Epidermal melanocyte (primary cell): Measurements from ENCODE around the gene TMEM174.

Experiments used
- DNase-seq: peaks from one replicate; pipeline ENCODE4 v3.0.0; 2011; ENCODE audit warnings: low spot score; ENCODE audit not compliant: insufficient read length

The TMEM174 gene, protein sequence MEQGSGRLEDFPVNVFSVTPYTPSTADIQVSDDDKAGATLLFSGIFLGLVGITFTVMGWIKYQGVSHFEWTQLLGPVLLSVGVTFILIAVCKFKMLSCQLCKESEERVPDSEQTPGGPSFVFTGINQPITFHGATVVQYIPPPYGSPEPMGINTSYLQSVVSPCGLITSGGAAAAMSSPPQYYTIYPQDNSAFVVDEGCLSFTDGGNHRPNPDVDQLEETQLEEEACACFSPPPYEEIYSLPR

DNA sequence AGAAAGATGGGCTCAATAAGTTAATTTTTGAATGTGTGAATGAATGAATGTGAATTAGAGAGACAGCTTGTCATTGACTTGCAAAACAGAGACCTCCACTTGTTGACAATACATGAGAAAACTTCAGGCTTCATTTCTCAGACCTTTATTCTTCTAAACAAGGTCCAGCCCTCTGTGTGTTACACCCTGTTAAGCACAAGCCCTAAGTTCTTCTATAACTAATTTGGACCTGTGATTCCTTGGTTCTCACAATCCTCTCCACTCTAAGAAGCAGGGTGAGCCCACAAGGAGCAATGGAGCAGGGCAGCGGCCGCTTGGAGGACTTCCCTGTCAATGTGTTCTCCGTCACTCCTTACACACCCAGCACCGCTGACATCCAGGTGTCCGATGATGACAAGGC is at the start of gene TMEM174:
TSS of gene TMEM174 (plus strand) at position 243 of the 400 bp plus-strand sequence. CDS start at position 294, 51 bp downstream.
- no peak for DNase-seq

DNA sequence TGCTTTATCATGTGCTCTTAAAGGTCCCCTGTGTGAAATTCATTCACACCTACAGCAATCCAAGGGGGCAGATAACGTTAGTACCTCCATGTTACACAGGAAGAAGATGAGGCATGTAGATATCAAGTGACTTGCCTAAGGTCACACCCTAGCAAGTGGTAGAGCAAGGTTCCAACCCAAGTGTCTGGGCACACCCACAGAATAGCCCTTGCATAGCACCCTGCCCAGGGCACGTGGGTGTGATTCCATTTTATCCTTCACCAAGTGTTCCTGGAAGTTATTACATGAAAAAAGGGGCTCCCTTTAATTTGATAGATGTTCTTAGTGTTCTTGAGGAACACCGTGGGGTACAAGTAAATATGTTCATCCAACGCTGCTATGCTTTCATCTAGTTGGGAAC is 47.7 kb upstream of the TMEM174 start:
- no peak for DNase-seq

DNA sequence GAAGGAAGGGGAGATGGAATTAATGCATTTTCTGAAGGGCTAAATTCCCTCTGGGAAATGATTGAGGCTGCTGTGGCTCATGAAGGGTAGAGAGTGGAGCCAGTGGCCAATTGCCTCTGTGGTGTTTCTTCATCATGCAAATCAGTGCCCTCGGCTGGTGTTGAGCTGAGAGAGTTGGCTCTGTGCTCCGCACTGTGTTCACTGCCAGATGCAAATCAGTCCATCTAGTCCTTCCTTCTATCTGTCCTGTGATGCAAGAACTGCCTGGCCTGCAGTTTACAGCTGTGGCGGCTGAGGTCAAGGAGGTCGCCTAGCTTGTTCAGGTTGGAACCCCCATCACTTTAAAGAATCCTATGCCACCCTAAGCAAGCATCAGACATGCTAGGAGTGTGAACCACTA is 46.6 kb upstream of the TMEM174 start:
- DNase-seq = no peak

DNA sequence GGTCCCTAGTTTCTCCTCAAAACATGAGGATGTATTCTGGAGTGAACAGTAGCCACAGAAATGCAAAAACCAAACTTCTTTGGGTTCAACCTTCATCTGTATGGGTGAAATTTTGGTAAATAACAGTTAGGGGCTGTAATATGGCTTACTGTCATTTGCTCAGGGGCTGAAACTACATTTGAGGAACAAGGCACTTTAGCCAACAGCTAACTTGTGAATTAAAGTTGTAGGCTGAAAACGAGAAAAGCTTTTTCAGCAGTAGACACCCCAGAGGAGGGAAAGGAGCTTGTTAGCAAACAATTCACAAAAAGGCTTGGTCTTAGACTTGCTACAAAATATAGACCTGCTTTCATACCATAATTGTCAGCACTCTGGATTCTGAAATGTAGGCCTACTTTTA is 46.0 kb upstream of the TMEM174 start:
- no peak for DNase-seq

DNA sequence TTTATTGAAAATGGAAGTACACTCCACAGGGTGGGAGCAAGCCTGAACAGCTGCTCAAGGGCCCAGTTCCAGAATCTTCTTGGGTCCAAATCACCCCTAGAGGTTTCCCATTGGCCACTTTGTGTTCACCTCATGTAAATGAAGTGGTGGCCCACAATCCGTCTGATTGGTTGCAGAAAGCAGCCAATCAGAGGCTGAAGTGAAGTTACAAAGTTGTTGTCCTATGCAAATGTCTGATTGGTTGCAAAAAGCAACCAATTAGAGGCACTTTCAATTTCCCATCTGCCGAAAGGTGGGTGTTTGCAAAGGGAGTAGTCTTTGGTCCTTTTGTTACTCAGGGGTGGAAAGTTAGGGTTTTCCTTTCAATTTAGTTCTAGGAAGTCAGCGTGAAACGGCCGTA is 43.9 kb upstream of the TMEM174 start:
- no peak for DNase-seq

DNA sequence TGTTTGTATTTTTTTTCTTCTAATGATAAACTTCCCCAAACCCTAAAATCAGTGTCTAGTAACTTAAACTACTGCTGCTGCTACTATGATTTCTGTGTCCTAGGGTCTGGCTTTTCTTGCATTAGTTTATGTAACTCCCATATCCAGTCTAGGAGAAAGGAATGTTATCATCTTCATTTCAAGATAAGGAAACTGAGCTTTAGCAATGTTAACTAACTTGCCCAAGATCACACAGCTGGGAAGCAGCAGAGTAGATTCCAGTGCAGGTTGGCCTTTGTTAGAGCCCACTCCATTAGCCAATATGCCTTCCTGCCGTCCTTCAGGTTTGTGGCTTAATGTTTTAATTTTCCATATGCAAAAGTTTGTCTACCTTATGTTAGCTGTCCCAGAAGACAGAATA is 42.2 kb upstream of the TMEM174 start:
- no peak for DNase-seq

DNA sequence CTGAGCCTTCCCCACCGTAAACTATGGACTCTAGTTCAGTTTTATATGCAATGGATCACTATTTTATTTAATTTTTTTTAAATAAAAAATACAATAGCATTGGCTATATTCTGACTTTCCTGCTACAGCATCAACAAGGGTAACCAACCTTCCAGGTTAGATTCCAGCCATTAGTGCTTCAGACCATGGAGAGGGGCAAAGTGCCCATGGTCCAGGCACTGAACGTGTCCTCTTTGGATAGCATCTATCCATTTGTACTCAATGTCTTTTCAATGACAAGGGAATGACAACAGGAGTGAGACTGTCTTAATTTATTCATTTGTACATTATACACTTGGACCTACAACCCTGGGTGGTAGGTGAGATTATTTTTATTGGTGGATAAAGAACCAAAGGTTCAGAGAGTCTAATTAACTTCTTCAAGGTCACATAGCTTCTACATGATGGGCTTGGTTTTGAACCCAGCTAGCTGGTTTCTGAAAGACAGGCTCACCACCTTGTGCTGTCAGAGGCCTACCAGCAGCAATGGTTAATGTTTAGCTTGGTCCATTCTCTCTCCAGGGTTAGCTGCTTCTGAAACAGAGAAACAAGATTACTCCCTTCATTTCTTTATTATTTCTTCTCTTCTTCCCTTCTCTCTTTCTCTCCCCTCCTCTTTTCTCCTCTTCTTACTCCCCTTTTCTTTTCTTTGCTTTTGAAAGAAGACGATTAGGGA is 41.1 kb upstream of the TMEM174 start:
- no peak for DNase-seq

DNA sequence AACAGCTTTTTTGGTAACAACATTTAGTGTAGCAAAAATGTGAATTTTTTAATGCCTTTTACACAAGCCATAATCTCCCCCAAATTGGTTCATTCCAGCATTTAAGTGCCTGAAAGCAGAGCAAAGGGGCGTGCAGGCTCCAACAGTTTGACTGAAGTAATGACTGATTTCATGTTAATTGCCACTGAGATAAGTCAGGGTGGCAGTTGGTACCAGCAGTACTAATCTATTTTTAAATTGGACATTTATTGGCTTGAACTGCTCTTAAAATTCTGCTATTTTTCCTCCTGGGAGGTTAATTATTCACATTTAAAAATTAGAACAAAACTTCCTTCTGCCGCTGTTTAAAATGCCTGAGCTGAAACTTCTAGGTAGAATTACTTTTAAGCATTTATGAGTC is 40.2 kb upstream of the TMEM174 start:
- no peak for DNase-seq

DNA sequence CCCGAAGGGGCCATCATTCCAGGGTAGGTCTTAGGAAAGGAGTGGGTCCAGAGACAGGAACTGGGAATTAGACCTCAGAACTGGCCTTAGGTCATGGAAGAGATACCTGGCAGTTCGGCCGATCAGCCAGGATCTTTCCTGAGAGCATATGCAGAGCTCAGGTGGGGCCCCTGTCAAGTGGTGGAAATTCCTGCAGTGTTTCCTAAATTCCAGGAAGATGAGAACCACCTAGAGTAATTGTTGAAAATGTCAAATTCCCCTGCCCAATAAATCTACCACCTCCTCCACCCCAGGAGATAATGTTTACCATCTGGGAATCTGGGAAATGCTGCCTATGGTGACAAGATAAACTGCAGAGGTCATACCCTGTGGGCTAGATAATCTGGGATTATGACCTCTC is 38.0 kb upstream of the TMEM174 start:
- DNase-seq = no peak

DNA sequence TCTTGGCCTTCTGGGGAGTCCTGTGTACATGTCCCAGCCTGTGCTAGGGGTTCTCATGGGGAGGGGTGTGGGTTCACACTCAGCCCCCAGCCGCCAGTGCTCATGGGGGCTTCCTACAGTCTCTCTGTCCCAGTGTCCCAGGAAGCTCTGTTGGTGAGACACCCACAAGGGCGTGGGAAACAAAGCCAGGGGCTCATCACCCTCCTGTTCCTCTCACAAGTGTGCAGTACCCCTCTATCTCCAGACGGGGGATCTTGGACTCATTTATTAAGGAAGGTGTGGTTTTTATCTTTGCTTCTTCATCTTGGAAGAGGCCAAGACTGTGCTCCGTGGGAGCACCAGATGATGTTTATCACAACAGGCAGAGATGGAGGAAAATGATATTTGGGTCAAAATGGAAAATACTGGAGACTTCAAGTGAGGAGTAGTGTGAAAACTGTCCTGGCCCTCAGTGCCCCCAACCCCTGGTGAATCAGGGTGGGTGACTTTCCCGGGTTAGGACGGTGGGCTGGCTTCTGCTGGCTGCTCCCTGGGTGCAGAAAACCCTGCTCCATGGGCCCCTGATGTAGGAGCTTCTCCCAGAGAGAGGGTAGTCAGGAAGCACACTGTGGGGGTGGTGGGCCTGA is 37.5 kb upstream of the TMEM174 start:
- DNase-seq = no peak

DNA sequence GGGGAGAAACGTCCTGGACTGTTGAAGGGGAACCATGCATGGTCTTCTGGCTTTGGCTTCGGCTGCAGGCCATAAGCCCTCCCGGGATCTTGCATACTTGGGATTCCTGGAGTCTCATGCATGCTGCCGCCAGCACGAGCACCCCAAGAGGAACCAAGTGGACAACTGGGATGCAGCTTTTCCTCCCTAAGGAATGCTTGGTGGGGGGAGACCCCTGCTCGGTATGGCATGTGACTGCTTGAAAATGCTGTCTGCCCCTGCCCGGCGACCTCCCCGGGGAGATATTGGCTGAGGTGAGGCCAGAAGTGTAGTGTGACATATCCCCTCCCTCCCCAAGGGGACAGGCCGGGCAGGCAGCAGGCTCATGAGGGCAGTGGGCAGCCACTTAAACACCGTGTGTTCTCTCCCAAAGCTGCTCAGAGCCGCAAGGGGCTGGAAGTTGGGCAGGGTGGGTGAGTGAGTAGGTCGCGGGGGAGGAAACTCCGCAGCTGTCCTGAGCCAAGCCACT is 36.9 kb upstream of the TMEM174 start:
- no peak for DNase-seq

DNA sequence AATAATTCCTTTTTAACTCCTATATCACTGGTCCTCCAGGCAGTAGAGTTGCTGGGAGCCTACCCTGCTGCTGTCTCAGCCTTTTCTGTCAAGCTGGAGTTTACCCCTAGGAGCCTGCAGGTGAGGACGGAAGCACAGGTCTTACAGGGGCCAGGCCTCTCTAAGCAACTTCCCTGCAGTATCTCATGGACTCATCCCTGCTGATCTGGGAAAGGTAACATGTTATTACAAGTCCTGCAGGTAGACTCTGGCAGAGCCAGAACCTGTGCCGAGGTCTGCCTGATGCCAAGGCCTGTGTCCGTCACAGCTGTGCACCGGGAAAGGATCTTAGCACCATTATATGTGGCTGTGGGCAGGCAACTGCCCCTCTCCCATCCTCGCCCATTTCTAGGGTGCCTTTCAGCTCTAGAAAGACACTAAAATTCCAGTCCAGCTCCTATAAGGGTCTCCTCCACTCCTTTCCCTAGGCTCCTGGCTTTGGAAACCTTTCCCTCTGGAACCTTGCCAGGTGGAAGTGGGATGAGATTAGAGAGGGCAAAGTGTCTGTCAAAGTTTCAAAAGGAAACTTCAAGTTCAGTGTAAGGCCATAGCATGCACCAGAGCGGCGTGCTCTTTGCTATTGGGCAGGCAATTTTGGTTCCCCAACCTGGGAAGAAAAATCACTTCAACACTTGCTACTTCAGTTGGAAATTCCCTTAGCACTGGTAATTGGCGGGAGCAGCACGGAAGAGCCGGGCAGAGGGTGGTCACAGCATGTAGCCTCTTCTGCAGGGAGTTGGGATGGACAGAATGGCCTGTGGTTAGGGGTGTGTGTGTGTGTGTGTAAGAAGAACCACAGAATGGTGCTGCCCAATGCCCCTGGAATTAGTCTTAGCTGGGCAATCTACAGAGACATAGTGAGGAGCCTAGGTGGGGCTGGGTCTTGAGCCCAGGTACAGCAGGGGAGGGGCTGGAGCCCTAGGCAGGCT is 35.1 kb upstream of the TMEM174 start:
- DNase-seq = no peak

DNA sequence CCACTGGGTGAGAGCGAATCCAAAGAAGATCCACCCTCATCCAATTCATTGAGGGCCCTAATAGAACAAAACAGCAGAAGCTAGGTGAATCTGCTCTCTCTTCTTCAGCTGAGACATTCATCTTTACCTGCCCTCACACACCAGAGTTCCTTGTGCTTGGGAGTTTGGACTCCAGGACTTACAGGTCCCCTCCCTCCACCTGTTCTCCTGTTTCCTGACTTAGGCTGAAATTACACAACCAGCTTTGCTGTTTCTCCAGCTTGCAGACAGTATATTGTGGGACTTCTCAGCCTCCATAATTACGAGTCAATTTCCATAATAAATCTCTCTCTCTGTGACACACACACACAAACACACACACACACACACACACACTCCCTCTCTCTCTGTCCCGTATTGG is 33.5 kb upstream of the TMEM174 start:
- no peak for DNase-seq

DNA sequence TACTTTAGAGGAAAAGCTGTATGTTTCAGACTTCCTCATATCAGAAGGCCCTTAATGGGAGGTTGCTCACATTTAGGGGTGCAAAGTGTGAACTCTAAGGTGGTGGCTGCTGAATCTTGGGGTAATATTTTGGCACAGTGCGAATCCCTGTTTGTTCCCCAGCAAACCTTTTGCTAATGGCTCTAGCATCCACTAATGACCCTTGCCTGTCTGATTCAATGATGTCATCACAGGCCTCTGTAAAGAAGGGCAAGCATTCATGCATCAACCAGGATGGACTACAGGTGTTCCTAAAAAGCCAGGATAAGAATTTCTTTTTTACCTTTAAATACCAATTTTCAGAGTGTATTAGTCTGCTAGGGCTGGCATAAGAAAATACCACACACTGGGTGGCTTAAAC is 32.2 kb upstream of the TMEM174 start:
- DNase-seq = no peak

DNA sequence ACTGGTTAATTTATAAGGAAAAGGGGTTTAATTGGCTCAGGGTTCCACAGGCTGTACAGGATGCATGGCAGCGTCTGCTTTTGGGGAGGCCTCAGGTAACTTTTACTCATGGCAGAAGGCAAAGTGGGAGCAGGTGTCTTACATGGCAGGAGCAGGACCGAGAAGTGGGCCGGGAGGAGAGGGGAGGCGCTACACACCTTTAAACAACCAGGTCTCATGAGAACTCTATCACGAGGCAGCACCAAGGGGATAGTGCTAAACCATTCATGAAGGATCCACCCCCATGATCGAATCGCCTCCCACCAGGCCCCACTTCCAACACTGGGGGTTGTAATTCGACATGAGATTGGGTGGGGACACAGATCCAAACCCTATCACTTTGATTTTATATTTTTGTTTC is 31.0 kb upstream of the TMEM174 start:
- no peak for DNase-seq

DNA sequence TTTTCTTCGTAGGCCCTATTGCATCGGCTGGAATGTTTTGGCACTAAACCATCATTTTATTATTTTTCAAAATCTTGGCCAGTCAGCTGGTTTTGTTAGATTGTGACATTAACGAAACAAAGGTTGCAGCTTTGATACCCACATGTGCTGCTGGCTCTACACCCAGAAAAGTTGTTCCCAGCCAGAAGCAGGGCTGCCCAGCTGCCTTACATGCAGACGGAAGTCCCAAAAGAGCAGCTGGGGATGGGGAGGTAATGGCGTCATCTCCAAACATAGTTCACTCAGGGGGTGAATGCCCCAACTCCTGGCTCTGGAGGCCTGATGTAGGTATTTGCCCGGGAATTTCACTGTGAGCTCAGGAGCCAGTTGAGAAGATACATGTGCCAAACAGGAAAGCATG is 29.3 kb upstream of the TMEM174 start:
- no peak for DNase-seq

DNA sequence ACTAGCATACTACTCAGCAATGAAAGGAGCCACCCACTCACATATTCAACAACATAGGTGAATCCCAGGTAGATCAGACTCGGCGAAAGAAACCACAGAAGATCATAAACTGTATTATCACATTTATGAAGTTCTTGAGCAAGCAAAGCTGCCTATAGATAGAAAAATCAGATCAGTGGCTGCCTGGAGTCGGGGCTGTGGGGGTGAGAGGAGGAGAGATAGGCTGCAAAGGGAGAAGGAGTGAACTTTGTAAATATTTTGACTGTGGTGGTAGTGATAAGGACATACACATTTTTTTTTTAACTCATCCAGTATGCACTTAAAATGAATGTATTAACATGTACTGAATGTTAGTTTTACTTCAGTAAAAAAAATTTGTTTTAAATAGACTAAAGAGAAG is 23.5 kb upstream of the TMEM174 start:
- no peak for DNase-seq

DNA sequence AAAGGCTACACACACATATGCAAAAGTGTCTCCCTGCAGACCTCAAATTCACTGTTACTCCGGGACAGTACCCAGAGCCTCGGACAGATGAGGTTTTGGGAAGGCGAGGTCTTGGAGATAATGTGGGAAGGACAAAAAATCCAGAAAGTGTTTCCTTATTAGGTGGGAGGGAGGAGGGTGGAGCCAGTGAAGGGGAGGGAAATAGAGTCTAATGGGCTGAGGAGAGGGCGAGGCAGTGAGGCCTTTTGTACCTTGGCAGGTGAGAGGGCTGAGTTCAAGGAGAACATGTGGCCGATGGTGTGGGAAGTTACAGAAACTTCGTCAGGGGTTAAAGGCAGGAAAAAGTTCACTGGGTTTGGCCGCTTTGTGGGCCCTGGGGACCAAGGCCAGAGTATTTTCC is 22.1 kb upstream of the TMEM174 start:
- no peak for DNase-seq

DNA sequence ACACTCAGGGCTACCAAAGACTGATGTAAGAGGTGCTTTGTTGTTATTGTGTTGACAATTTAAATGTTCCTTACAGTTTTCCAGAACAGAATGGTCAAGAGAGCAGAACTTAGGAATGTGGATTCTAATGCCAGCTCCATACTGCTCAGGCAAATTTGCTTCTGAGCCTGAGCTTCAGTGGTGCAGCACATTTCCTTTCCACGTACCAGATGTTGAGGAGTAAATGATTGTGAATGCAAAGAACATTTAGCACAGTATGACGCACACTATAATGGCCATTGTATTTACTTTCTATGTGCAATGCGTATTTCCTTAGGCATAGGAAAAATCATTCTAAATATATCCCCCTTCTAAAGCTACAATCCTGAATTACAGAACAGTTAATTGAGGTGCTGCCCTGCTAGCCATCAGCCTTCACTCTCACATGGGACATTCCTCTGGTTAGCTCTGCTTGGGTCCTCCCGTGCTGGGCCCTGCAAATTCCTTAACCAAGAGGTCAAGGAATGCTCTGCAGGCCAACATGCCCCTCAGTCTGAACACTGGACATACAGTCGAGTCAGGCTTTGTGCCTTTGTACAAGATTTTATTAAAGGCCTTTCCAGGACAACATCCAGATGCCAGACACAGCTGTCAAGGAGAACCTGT is 21.1 kb upstream of the TMEM174 start:
- DNase-seq = no peak

DNA sequence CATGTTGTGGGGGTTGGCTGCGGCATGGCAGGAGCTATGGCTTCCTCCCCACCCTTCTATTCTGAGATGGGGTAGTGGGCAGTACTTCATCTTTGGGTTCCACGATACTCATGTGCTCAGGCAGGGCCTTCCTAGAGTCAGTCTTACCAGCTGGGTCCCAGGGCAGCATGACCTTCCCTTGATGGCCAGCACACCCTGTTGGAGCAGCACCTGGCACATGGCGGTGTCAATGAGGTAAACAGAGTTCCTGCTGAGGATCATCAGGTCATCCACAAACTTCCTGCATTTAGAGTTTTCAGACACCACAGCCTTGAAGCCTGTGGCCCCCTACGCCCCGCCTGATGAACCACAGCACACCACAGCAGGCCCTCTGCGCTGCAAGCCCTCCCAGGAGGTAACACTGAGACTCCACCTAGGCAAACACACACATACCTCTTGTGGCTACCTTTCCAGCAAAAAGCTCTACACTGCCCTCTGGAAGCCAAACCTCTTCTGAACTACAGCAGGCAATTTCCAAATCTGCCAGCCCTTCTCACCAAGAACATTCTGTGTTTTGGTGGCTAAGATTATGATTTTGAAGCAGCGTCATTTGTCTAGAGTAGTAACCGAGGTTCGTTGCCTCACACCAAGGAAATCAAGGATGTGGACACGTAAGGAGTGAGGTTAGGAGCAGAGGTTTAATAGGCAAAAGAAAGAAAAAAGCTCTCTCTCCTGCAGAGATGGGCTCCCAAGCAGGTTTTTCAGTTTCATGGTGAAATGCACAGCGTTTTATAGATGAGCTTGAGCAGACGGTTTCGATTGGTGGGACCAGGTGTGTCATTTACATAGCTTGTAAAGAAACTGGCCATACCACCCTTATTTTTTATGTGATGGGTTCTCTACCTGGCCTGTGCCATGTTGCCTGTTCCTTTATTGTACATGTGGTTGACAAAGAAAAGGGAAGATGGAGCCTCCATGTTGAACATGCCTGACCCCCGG is 20.3 kb upstream of the TMEM174 start:
- DNase-seq = no peak
